Ureter (tissue), 1 donor: Measurements from ENCODE around the gene PLXNB1. TPM values are rescaled to one million over a fixed set of nuclear protein-coding genes. Genes with fewer than 3 reads are reported as not detected.
A peak's percentile ranks its signal among the peaks of the same experiment; 100 is the strongest.
"Not testable (repeated sequence)": the region's sequence is repeated elsewhere in the genome, so short reads cannot be mapped to it uniquely, and the experiment has no call there.

Source experiments
- DNase-seq: peaks from one replicate; pipeline ENCODE4 v3.0.0-alpha.2; 2020; ENCODE audit warnings: low spot score
- total RNA-seq: library from RNA; stranded (reverse); gene quantifications from one replicate; pipeline ENCODE4 v1.2.4, GENCODE V29; 2023
- donor health status: DM: yes; HTN: yes; CAD: no.

PLXNB1 gene
- total RNA-seq, 1 donor from 2014 or later: 259 TPM

DNA sequence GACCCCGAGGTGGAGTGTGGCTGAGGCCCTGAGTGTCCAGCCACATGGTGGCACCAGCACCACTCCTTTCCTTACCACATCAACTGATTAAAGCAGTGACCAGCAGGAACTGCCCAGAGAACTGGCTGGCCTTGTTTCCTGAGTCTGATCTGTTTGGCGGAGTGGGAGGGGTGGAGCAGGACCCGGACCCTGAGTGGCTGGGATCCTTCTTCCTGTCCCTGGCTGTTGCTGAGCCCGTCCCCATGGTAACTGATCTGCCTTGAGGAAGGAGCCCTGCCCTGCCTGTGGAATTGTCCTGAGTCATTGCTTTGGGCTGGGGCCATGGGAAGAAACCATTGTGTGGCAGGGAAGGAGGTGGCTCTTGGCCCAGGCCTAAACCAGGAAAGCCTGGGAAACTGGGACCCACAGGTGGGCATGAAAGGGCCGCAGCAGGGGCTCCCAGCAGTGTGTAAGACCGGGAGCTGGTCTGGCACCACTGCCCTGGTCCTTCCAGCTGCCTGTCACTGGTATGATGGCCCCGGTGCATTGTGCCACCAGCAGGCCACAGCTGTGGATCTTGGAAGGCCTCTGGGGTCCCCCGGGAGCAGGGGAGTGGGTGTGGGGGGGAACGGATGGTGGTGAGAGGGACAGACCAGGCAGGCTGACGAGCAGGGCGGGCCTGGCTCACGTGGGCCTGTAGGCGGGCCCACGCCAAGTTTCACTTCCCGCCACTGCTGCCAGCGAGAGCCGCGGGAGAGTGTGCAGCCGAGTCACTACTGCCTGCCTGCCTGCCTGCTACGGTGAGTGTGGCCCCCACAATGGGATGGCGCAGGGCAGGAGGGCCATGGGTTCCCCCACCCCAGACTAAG, 35.9 kb upstream of the PLXNB1 start:
- DNase-seq: peak; percentile 99

DNA sequence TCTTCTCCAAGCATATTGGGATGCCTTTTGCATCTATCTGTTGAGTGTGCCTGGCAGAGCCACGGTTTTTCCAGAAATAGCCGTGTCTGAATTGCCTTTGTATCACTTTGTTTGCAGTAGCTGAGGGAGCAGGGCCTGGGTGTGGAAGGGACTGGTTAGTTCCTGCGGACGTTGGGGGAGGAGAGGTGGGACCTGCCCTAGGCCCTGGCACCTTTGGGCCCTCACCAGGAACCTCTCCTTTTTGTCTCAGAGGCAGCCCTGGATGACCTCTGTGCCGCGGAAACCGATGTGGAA, 35.3 kb upstream of the PLXNB1 start:
- no peak for DNase-seq

DNA sequence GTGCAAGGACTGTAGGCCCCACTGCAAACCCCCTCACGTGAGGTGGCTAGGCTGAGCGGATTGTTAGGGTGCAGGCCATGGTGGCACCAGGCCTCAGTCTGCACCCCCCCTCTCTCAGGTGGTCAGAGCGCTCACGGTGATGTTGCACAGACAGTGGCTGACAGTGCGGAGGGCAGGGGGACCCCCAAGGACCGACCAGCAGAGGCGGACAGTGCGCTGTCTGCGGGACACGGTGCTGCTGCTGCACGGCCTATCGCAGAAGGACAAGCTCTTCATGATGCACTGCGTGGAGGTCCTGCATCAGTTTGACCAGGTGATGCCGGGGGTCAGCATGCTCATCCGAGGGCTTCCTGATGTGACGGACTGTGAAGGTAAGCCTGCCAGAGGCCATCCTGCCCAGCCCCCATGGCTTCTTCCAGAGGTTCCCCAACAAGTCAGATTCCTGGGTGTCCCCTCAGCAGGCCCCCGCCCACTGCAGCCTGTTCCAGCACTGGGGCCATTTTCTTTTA, 34.9 kb upstream of the PLXNB1 start:
- DNase-seq: no peak

DNA sequence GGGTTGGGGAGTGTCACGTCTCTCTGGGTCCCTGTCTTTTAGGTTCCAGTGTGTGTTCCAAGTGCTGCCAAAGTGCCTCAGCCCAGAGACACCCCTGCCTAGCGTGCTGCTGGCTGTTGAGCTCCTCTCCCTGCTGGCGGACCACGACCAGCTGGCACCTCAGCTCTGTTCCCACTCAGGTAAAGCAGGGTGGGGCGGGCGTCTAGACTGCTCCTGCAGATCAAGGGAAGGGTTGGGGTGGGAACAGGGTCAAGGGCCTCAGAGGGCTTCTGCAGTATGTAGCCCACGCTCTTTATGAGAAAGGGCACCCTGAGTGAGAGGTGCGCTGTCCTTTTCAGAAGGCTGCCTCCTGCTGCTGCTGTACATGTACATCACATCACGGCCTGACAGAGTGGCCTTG, 33.8 kb upstream of the PLXNB1 start:
- DNase-seq: no peak

DNA sequence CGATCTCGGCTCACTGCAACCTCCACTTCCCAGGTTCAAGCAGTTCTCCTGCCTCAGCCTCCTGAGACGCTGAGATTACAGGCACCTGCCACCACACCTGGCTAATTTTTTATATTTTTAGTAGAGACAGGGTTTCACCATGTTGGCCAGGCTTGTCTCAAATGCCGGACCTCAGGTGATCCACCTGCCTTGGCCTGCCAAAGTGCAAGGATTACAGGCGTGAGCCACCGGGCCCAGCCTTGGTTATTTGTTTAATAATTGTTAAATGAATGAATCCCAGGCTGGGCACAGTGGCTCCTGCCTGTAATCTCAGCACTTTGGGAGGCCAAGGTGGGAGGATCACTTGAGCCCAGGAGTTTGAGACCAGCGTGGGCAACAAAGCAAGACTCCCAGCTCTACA, 31.9 kb upstream of the PLXNB1 start:
- not testable (repeated sequence) for DNase-seq

DNA sequence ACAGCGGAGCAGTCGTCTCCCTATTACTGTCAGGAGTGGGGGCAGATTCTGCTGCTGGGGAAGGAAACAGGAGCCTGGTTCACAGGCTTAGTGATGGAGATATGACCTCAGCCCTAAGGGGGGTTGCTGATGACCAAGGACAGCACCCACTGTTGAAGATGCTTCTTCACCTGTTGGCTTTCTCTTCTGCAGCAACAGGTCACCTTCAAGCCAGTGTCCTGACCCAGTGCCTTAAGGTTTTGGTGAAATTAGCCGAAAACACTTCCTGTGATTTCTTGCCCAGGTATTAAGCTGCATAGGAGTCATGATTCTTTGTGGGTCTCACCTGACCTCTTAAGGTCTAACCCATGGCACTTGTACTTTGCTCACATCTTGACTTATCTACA, 30.6 kb upstream of the PLXNB1 start:
- DNase-seq: no peak

DNA sequence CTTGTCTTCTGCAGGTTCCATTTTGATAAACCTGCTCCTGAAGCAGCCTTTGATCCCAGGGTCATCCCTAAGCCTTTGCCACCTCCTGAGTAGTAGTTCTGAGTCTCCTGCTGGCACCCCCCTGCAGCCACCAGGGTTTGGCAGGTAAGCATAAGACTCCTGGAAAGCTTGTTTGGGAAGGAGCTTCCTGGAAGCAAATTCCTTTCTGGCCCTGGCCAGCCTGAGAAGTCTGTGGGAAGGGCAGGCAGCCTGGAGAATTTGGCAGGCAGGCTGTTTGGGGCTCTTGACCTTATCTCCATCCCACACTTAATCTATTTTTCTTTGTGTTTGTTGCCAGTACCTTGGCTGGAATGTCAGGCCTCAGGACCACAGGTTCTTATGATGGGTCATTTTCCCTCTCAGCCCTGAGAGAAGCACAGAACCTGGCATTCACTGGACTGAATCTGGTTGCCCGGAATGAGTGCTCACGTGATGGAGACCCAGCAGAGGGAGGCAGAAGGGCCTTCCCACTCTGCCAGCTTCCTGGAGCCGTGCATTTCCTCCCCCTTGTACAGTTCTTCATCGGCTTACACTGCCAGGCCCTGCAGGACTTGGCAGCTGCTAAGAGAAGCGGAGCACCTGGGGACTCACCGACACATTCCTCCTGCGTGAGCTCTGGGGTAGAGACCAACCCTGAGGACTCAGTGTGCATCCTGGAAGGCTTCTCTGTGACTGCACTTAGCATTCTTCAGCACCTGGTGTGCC, 30.1 kb upstream of the PLXNB1 start:
- no peak for DNase-seq

DNA sequence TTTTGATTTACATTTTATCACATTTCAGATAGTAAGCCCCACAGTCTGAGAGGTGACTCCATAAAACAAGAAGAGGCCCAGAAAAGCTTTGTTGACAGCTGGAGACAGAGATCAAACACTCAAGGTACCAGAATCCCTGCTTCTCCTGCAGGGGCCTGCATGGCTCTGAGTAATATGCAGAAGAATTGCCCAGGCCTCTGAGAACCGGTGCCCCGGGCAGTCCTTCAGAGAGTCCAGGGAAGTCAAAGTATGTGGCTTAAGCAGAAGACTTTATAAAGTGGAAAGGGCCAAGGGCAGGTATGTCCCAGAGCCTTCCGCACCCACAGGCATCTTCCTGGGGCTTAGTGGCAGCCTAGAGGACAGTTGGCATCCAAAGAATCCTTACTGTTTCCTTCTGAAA, 29.4 kb upstream of the PLXNB1 start:
- no peak for DNase-seq

DNA sequence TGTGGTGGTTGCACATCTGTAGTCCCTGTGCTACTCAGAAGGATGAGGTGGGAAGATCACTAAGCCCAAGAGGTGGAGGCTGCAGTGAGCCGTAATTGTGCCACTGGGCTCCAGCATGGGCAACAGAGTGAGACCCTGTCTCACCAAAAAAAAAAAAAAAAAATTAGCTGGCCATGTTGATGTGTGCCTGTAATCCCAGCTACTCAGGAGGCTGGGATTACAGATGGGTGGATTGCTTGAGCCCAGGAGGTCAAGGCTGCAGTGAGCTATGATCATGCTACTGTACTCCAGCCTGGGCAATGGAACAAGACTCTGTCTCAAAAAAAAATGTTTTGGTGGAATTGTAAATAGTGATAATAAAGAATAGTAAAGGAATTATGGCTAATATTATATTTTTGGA, 26.6 kb upstream of the PLXNB1 start:
- no peak for DNase-seq

DNA sequence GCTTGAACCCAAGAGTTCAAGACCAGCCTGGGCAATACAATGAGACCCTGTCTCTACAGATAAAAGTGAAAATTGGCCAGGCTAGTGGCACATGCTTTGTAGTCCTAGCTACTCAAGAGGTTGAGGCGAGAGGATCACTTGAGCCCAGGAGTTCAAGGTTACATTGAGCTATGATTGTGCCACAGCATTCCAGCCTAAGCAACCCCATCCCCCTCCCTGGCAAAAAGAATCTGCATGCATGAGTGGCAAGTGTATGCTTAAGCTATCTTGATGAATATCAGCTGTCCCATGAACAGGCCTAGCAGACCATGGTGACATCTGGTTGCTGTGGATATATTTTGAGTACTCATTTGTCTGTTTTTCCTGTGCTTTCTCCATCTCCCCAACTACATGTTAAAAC, 21.4 kb upstream of the PLXNB1 start:
- DNase-seq: no peak

DNA sequence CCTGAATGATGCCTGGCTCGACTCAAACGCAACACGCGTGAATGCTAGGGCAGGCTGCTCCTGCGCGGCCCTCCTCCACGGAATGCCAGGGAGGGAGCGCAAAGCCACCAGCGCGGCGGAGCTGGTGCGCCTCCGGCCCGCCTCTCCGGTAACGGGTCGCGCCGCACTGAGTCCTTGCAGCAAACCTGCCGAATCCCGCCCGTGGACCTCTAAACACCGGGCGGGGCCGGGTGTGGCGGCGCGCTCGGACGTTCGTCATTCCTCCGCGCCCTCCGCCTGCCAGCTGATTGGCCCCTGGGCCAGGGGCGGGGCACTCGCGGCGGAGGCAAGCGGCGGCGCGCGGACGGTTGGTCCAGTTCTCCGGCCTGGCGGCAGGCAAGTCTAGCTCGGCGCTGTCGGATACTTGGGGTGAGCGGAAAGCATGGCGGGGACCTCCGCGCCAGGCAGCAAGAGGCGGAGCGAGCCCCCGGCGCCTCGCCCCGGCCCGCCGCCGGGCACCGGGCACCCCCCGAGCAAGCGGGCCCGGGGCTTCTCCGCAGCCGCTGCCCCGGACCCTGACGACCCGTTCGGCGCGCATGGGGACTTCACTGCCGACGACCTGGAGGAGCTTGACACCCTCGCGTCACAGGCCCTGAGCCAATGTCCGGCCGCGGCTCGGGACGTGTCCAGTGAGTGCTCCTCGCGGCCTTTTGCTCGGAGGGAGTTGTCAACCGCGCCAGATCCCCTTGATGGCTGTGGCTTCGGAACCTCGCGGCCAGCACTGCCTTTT, 16.7 kb upstream of the PLXNB1 start, which contains the start of gene ATRIP:
Gene ATRIP (plus strand): TSS at position 313 of the 769 bp plus-strand sequence. CDS start 109 bp downstream, at position 422.
- DNase-seq: peak; percentile 92

DNA sequence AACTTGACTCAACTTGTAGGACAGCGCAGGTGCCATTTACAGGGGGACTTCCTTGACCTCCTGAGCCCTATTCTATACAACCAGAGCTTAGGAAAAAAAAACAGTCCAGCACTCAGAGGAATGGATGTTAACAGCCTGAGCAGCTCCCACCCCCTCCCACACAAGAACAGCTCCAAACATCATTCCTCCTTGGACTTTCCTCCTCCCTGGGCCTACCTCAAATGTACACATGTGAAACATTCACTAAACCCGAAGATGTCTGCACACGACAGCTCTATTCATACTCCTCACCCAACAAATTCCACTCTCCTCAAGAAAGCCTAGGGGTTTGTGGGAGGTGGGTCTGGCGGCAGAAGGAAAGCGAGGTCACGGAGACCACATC, 16.1 kb upstream of the PLXNB1 start:
- no peak for DNase-seq

DNA sequence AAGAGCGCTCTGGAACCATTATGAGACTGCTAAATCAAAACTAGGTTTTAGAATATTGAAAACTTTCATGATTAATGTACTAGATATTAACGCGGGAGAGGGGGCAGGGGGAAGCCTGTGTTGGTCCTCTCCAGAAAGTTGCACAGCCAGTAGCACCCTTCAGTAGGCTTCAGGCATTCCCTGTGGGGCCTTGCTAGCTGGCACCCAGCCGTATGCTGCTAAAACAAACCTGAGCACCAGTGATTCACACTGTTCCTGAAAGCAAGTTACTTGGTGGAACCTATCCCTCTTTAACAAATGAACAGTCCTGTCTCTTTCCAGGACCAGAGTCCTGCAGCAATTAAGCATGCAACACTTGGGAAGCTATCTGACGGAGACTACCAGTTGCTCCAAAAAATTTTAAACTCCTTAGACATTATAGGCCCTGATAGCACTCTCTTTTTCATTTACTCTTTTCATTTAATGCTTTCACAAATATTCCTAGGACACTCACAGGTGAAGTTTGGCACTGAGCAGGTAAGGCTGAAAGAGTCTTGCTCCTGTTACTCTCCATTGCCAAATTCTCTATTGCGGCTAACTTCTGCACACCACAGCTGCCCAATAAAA, 15.5 kb upstream of the PLXNB1 start:
- DNase-seq: no peak

DNA sequence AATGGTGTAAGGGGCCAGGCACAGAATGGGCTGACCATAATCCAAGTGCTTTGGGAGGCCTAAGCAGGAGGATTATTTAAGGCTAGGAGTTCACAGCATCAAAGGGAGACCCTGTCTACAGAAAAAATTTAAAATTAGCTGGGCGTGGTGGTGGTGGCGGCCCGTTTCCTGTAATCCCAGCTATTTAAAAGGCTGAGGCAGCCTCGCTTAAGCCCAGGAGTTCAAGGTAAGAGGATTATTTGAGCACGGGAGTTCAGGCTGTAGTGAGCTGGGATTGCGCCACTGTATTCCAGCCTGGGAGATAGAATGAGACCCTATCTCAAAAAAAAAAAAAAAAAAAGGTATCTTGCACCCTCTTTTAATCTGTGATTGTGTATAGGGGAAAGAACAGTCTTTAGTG, 12.1 kb upstream of the PLXNB1 start:
- no peak for DNase-seq

DNA sequence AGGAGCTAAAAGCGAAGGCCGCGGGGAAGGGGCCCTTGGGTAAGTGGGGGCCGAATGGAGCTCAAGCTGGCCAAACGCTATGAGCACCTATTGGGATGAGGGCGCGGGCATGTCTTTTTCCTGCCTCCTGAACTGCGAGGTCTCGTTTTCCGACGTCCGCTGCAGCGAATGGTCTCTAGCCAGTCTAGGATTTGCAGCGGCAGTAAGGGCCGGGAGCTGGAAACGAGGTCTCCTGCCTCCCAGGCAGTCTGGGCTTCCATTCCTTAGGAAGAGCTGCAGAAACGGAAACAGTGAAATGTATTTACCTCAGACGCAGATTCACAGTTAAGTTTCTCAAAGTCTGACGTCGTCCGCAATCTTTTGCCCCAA, 10.7 kb upstream of the PLXNB1 start:
- peak; percentile 46 for DNase-seq

DNA sequence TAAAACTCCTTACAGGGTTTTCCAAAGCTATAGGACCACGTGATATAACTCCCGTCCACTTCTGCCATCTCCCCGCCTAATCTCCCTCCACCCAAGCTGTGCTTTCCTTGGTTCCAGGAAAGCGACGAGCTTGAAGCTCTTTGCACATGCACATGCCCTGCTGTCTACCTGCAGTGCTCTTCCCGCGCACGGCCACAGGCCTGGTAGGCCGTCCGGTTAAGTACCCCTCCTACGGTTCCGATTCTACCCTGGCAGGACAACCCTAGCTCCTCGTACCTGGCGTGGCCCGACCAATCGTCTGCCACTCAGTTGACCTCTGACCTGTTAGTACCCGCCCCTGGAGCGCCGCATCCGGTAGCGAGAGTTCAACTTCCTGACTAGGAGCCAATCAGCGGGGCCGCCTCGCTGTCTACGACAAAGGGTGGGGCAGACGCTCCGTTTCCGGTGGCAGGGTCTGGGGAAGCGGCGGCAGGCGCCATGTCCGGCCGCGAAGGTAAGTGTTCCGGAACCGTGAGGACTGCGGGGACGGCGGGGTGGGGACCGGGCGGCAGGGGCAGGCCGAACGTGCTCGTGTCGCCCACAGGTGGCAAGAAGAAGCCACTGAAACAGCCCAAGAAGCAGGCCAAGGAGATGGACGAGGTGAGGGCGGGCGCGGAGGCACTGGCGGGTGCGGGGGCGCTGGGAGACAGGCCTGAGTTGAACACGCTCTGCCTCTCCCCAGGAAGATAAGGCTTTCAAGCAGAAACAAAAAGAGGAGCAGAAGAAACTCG, 10.1 kb upstream of the PLXNB1 start, which contains the start of the genes CCDC51 and TMA7:
Gene CCDC51 (minus strand): TSS at position 300 of the 770 bp plus-strand sequence. CDS start 4,991 bp downstream, outside the sequence.
Gene TMA7 (plus strand): TSS at position 438 of the 770 bp plus-strand sequence. CDS start 40 bp downstream, at position 478.
- DNase-seq: peak; percentile 99

DNA sequence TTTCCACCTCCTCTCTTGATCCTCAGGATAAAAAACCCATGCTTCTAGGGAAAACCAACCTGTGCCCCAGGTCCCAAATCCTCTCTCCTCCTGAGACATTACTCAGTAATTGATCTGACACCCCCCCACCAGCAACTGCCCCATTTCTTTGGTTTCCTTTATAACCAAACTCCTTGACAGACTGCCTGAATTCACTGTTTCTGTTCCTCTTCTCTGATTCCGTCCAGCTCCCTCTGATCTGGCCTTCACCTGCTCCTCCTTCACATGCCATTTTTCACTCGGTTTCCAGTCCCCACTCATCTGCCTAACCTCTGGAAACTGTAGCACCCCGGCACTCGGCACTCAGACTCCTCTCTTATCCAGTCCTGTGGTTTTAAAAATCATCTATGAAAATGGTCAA, 7.9 kb upstream of the PLXNB1 start:
- DNase-seq: no peak

DNA sequence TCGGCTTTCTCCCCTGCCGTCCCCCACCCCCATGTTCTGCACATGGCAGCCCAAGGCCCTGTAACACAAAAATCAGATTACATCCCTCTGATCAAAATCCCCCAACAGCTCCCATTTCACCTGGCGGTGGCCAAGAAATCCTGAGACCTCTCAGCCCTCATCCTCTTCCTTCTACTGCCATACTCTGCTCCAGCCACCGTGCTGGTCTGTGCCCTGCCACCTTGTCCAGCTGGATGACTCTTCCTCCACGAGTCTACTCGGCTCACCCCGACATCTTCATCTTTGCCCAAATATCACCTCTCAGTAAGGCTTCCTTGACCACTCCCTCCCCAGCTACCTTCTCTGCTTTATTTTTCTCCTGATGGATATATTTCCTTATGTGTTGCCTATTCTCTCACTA, 7.0 kb upstream of the PLXNB1 start:
- DNase-seq: no peak

DNA sequence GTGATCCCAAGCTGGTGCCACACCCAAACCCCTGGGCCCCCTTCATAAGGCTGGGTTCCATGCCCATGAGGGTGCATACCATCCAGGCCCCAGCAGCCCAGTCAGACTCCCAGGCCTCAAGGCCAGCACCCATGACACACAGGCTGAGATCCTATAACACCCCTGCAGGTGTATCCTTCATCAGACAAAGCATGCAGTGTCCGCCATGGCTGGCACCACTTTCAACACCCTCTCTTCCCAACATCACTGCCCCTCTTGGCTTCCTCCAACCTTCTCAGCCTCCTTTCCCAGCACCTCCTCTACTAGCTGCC, 6.5 kb upstream of the PLXNB1 start:
- DNase-seq: peak; percentile 47

DNA sequence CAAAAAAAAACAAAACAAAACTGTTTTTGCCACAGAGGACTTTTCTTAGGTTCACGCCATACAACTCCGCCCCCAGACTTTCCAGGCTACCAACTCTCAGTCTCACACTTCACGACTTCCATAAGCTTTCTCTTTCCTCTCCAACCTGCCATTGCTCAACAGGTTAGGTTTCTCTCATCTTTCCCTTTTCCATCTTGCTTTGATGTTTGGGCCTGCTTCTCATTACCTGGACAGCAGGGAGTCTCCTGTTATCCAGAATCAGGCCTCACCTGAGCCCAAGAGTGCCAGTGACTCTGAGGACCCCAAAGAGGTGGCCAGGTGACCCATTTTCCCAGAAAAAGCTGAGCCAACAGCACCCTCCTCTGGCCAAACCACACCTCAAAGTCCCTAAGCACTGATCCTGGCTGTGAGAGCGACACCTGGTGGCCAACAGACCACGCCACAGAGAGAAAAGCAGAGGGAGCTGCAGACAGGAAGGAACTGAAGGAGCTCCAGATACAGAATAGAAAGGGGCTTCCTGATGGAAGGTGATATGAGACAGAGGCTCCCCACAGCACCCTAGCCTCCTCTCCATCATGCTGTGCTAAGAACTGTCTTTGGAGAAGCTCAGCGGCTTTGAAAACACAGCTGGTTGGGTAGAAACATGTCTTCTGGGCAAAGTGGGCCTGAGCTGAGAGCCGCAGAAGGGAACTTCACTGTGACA, 6.0 kb upstream of the PLXNB1 start:
- DNase-seq: peak; percentile 89

DNA sequence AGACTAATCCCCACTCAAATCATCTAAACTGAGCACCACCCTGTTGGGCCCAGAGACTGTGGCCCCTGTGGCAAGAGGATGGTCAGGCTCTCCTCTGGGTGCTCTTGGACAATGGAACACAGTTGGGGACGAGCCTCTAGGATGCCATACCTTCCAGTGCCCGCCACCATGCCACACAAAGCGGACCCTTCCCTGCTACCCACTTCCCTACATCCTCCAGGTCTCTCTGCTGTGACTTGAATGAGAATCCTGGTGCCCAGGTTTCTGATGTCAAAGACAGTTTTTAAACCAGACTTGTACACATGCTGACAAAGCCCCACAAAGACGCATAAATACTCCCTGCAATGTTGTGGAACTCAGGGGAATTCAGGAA, 5.3 kb upstream of the PLXNB1 start:
- DNase-seq: no peak
